WTC11 (cell line): ENCODE results near the gene ALX4.

Experiments
- CTCF ChIP-seq: fragments of 200-600 bp; IDR thresholded peaks from 2 replicates; pipeline ENCODE4 v1.8.0; 2022; ENCODE audit warnings: antibody characterized with exemption
- ETV6 ChIP-seq: sonication (generic); formaldehyde crosslinking; IDR thresholded peaks from 2 replicates; pipeline ENCODE4 v1.8.1; 2022; ENCODE audit warnings: mild to moderate bottlenecking, missing genetic modification reagents
- FOXJ3 ChIP-seq: sonication (generic); formaldehyde crosslinking; IDR thresholded peaks from 2 replicates; pipeline ENCODE4 v1.9.0; 2021; ENCODE audit warnings: missing genetic modification reagents, mild to moderate bottlenecking, borderline replicate concordance
- TCF7 ChIP-seq: sonication (generic); formaldehyde crosslinking; IDR thresholded peaks from 2 replicates; pipeline ENCODE4 v1.8.0; 2022; ENCODE audit warnings: mild to moderate bottlenecking, low read depth, missing genetic modification reagents, moderate library complexity
- ZBTB21 ChIP-seq: sonication (generic); formaldehyde crosslinking; IDR thresholded peaks from 2 replicates; pipeline ENCODE4 v1.8.1; 2023; ENCODE audit warnings: mild to moderate bottlenecking, missing genetic modification reagents, borderline replicate concordance
- TF ChIP-seq, protein P1 (sequence below): sonication (generic); formaldehyde crosslinking; IDR thresholded peaks from 2 replicates; pipeline ENCODE4 v1.8.0; 2022; ENCODE audit warnings: missing genetic modification reagents

DNA sequence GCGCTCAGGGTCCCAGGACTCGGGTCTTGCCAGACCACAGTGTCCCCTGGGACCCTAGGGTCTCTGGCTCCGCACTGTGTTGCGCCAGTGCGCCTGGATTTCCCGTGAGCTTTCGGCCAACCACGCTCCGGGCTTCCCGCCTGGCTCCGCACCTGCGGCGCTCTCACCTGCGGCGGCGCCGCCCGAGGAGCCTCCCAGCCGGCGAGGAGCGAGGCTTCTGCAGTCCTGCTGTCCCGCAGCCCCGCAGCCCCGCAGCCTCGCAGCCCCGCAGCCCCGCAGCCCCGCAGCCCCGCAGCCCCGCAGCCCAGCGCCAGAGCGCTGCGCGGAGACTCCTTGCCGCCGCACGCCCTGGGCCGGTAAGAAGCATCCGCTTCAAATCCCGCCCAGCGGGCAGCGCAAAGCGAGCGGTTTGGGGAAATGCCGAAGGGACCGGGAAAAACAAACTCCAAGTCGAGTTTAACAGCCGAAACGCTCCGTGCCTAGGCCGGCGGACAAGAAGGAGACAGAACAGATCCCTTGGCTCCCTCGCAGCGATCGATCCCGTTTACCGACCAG lies 939 bp downstream of the ALX4 start:
- TF ChIP-seq ZBTB21 (no peak), ETV6 (CRISPR knock-in tag) (no peak), TCF7 (CRISPR knock-in tag) (no peak), CTCF (no peak), FOXJ3 (CRISPR knock-in tag) (no peak)
- TF ChIP-seq, protein P1, sequence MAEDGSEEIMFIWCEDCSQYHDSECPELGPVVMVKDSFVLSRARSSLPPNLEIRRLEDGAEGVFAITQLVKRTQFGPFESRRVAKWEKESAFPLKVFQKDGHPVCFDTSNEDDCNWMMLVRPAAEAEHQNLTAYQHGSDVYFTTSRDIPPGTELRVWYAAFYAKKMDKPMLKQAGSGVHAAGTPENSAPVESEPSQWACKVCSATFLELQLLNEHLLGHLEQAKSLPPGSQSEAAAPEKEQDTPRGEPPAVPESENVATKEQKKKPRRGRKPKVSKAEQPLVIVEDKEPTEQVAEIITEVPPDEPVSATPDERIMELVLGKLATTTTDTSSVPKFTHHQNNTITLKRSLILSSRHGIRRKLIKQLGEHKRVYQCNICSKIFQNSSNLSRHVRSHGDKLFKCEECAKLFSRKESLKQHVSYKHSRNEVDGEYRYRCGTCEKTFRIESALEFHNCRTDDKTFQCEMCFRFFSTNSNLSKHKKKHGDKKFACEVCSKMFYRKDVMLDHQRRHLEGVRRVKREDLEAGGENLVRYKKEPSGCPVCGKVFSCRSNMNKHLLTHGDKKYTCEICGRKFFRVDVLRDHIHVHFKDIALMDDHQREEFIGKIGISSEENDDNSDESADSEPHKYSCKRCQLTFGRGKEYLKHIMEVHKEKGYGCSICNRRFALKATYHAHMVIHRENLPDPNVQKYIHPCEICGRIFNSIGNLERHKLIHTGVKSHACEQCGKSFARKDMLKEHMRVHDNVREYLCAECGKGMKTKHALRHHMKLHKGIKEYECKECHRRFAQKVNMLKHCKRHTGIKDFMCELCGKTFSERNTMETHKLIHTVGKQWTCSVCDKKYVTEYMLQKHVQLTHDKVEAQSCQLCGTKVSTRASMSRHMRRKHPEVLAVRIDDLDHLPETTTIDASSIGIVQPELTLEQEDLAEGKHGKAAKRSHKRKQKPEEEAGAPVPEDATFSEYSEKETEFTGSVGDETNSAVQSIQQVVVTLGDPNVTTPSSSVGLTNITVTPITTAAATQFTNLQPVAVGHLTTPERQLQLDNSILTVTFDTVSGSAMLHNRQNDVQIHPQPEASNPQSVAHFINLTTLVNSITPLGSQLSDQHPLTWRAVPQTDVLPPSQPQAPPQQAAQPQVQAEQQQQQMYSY (CRISPR knock-in tag) = no peak
